Measurements from ENCODE around the gene AGBL4.

AGBL4 gene

GRCh38 chr1:48576565-48576964, 1447.2 kb downstream of the AGBL4 start:
- Histone ChIP-seq H3K4me2 (peak overlapping the region in 3 of 11 experiments; percentile 4 to 57 (median 6); a peak in 5 of 22 replicates), H3K9me3 (replicated peaks in 1 of 11) (no peaks in the 10 kb centered on the region), H3K27ac (no peak overlapping the region; a peak in 1 of 22 replicates), H3K4me3 (no peak overlapping the region), H3K9ac (no peak overlapping the region), H3K36me3 (no peaks in the 10 kb centered on the region), H3K4me1 (peaks cover 11 to 74% (median 51%) of the 10 kb centered on the region in 10 experiments), H3K27me3 (no peaks in the 10 kb centered on the region), H4K20me1 (no peaks in the 10 kb centered on the region)
- no peak for TF ChIP-seq Cebpa-rat (IDR thresholded peaks at IDR 0.05)

GRCh38 chr1:48572646-48573258, 1451.0 kb downstream of the AGBL4 start:
- no peak for TF ChIP-seq Cebpa-rat (IDR thresholded peaks at IDR 0.05)
- Histone ChIP-seq H3K36me3 (no peaks in the 10 kb centered on the region), H3K9ac (no peak overlapping the region), H3K27ac (peak overlapping the region in 4 of 11 experiments; percentile 3 to 24 (median 7); a peak in 5 of 22 replicates), H3K27me3 (no peaks in the 10 kb centered on the region), H3K9me3 (replicated peaks in 1 of 11) (no peaks in the 10 kb centered on the region), H3K4me3 (no peak overlapping the region), H3K4me2 (peak overlapping the region in 6 of 11 experiments; percentile 3 to 53 (median 12); a peak in 6 of 22 replicates), H3K4me1 (peaks cover 0 to 59% (median 41%) of the 10 kb centered on the region in 10 experiments; a peak in 17 of 20 replicates), H4K20me1 (no peaks in the 10 kb centered on the region)

- H3K36me3 ChIP-seq: no peaks in the 10 kb centered on the region
- peak overlapping the region in 6 of 11 experiments; percentile 1 to 53 (median 16); a peak in 7 of 22 replicates for H3K4me2 ChIP-seq
- peaks cover 0 to 57% (median 40%) of the 10 kb centered on the region in 10 experiments; a peak in 17 of 20 replicates for H3K4me1 ChIP-seq
- H3K27me3 ChIP-seq: no peaks in the 10 kb centered on the region
- 0 out of 22 replicates have a peak overlapping the region, but pooled peaks of 1 of the 11 experiments have one; percentile 5 for H3K9ac ChIP-seq
- no peaks in the 10 kb centered on the region for H3K9me3 ChIP-seq (replicated peaks in 1 of 11)
- no peak overlapping the region for H3K27ac ChIP-seq
- no peaks in the 10 kb centered on the region for H4K20me1 ChIP-seq
- no peak for TF ChIP-seq Cebpa-rat (IDR thresholded peaks at IDR 0.05)
- no peak overlapping the region for H3K4me3 ChIP-seq
Measured at GRCh38 chr1:48572134-48572533, 1451.6 kb downstream of the AGBL4 start.

GRCh38 chr1:48571303-48571987, 1452.3 kb downstream of the AGBL4 start:
- H3K4me2 ChIP-seq: peak overlapping the region in 6 of 11 experiments; percentile 1 to 53 (median 16); a peak in 6 of 22 replicates
- H3K27ac ChIP-seq: no peak overlapping the region
- 0 out of 22 replicates have a peak overlapping the region, but pooled peaks of 1 of the 11 experiments have one; percentile 5 for H3K9ac ChIP-seq
- H3K36me3 ChIP-seq: no peaks in the 10 kb centered on the region
- H3K4me1 ChIP-seq: peaks cover 0 to 50% (median 40%) of the 10 kb centered on the region in 10 experiments; a peak in 16 of 20 replicates
- H3K27me3 ChIP-seq: no peaks in the 10 kb centered on the region
- TF ChIP-seq Cebpa-rat (IDR thresholded peaks at IDR 0.05): no peak
- no peaks in the 10 kb centered on the region for H3K9me3 ChIP-seq (replicated peaks in 1 of 11)
- H3K4me3 ChIP-seq: no peak overlapping the region
- H4K20me1 ChIP-seq: no peaks in the 10 kb centered on the region

- TF ChIP-seq Cebpa-rat (IDR thresholded peaks at IDR 0.05): no peak
- H3K9me3 ChIP-seq (replicated peaks in 1 of 11): no peaks in the 10 kb centered on the region
Measured at GRCh38 chr1:48570568-48570967, 1453.2 kb downstream of the AGBL4 start.

GRCh38 chr1:48568501-48568900, 1455.3 kb downstream of the AGBL4 start:
- Histone ChIP-seq H3K4me1 (peaks cover 0 to 24% (median 21%) of the 10 kb centered on the region in 10 experiments; a peak in 16 of 20 replicates), H3K4me3 (no peak overlapping the region), H4K20me1 (no peaks in the 10 kb centered on the region), H3K27me3 (no peaks in the 10 kb centered on the region), H3K9me3 (replicated peaks in 1 of 11) (no peaks in the 10 kb centered on the region), H3K36me3 (no peaks in the 10 kb centered on the region), H3K9ac (no peak overlapping the region), H3K27ac (no peak overlapping the region), H3K4me2 (no peak overlapping the region)
- TF ChIP-seq Cebpa-rat (IDR thresholded peaks at IDR 0.05): no peak

More at GRCh38 chr1:48570568-48570967, 1453.2 kb downstream of the AGBL4 start:
- Histone ChIP-seq H3K4me1 (peaks cover 0 to 44% (median 38%) of the 10 kb centered on the region in 10 experiments; a peak in 16 of 20 replicates), H3K4me2 (no peak overlapping the region), H3K9ac (no peak overlapping the region), H3K27ac (no peak overlapping the region), H3K36me3 (no peaks in the 10 kb centered on the region), H4K20me1 (no peaks in the 10 kb centered on the region), H3K27me3 (no peaks in the 10 kb centered on the region), H3K4me3 (no peak overlapping the region)

GRCh38 chr1:48566492-48566891, 1457.3 kb downstream of the AGBL4 start:
- H3K4me3 ChIP-seq: no peak overlapping the region
- peaks cover 0 to 5% (median 3%) of the 10 kb centered on the region in 10 experiments; a peak in 11 of 20 replicates for H3K4me1 ChIP-seq

GRCh38 chr1:48563021-48563420, 1460.7 kb downstream of the AGBL4 start:
- no peaks in the 10 kb centered on the region for H4K20me1 ChIP-seq
- H3K27ac ChIP-seq: no peak overlapping the region
- H3K4me3 ChIP-seq: no peak overlapping the region
- no peak for TF ChIP-seq Cebpa-rat (IDR thresholded peaks at IDR 0.05)
- no peaks in the 10 kb centered on the region for H3K36me3 ChIP-seq
- no peaks in the 10 kb centered on the region for H3K27me3 ChIP-seq
- no peak overlapping the region for H3K4me2 ChIP-seq
- no peak overlapping the region for H3K9ac ChIP-seq
- no peaks in the 10 kb centered on the region for H3K9me3 ChIP-seq (replicated peaks in 1 of 11)
- H3K4me1 ChIP-seq: no peaks in the 10 kb centered on the region

More at GRCh38 chr1:48566492-48566891, 1457.3 kb downstream of the AGBL4 start:
- Histone ChIP-seq H4K20me1 (no peaks in the 10 kb centered on the region), H3K27ac (no peak overlapping the region), H3K9me3 (replicated peaks in 1 of 11) (no peaks in the 10 kb centered on the region), H3K27me3 (no peaks in the 10 kb centered on the region), H3K36me3 (no peaks in the 10 kb centered on the region), H3K4me2 (no peak overlapping the region), H3K9ac (no peak overlapping the region)
- no peak for TF ChIP-seq Cebpa-rat (IDR thresholded peaks at IDR 0.05)

GRCh38 chr1:48561444-48561843, 1462.3 kb downstream of the AGBL4 start:
- Histone ChIP-seq H3K27me3 (no peaks in the 10 kb centered on the region), H3K4me3 (no peak overlapping the region), H3K36me3 (no peaks in the 10 kb centered on the region), H3K4me2 (no peak overlapping the region), H3K27ac (no peak overlapping the region), H3K9me3 (replicated peaks in 1 of 11) (no peaks in the 10 kb centered on the region), H3K4me1 (no peaks in the 10 kb centered on the region), H3K9ac (no peak overlapping the region), H4K20me1 (no peaks in the 10 kb centered on the region)
- no peak for TF ChIP-seq Cebpa-rat (IDR thresholded peaks at IDR 0.05)

All from BLaER1 treated with 17β-estradiol and CSF1 and Interleukin-3, amounts not matched to agents 10 nM and 100 nM (cell line).